ENCODE measurements around the gene TMEM203.

DNA sequence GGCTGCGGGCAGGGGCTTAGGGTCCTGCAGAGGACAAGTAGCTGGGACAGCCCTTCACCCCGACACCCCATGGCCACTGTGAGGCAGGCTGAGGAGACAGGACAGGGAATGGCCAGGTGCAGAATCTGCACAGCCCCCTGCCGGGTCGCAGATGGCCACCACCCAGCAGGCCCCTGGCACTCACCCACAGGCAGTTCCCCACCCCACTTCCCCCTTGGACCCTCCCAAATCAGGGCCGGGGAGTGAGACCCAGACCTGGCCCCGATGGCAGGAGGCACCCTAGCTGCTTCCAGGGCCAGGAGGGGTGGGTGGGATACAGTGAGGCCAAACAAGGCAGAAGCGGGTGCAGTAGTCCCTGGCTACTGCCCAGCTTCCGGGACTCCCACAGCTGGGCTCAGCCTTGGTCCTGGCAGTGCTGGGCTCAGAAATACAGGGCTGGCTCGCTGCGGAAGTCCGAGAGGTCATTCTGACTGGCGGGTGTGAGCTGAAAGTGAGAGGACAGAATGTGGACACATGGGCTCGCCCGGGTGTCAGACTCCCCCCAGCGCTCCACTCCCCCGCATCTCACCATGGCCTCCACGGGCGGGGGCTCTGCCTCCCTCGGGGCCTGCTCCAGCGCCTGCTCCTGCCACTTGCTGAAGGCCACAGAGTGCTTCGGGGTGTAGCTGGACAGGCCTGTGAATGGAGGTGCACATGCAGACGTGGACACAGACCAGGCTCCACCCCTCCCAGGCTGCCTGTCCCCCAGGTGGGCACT is 13.6 kb downstream of the TMEM203 start:
- TF ChIP-seq CTCF (optimal IDR thresholded peaks at IDR 0.05 in 1 of 3, IDR thresholded peaks at IDR 0.05 in 1 of 3, conservative IDR thresholded peaks at IDR 0.05 in 1 of 3; ENCODE audit: extremely low read depth in 1 of 3, insufficient read depth in 2 of 3, low read length in 3 of 3) (no peak), EZH2 (IDR thresholded peaks at IDR 0.05; ENCODE audit: low read length) (no peak)

Data from keratinocyte (primary cell).